ENCODE results near the gene UPF1. TPM values are rescaled to one million over a fixed set of nuclear protein-coding genes. Genes with fewer than 3 reads are reported as not detected.

The UPF1 gene
- total and polyA plus RNA-seq, 12 donors = 27.6 to 141 (median 72.3) TPM

GRCh38 chr19:18894254-18895037 lies 62.7 kb downstream of the UPF1 start:
- peak overlapping the region in 1 of 5 donors; percentile 8 for H3K27ac ChIP-seq
- TF ChIP-seq CTCF (IDR thresholded peaks at IDR 0.05) = no peak
- no peak for TF ChIP-seq POLR2A (IDR thresholded peaks at IDR 0.05)
- H3K4me3 ChIP-seq = no peak overlapping the region
- 16 to 23% (median 20%) methylated on average over 4 to 28 of the region's 28 CpGs for WGBS, 4 donors
- H3K27me3 ChIP-seq = peaks cover 5% of the 10 kb centered on the region
- peak in 1 of 7 donors; percentile 77 for DNase-seq
- no peaks in the 10 kb centered on the region for H3K9me3 ChIP-seq (replicated peaks in 1 of 3)
- peaks cover 0 to 6% of the 10 kb centered on the region in 2 donors for H3K4me1 ChIP-seq (replicated peaks in 1 of 2)
- H3K36me3 ChIP-seq (replicated peaks in 1 of 2) = peaks cover 0 to 5% of the 10 kb centered on the region in 2 donors
- intact Hi-C loops (cut with DNase I) = loop anchor here in 1 of 2 donors (10.0 kb wide), 1 partner anchor 90 kb away; no protein-coding TSS in a partner anchor

DNA sequence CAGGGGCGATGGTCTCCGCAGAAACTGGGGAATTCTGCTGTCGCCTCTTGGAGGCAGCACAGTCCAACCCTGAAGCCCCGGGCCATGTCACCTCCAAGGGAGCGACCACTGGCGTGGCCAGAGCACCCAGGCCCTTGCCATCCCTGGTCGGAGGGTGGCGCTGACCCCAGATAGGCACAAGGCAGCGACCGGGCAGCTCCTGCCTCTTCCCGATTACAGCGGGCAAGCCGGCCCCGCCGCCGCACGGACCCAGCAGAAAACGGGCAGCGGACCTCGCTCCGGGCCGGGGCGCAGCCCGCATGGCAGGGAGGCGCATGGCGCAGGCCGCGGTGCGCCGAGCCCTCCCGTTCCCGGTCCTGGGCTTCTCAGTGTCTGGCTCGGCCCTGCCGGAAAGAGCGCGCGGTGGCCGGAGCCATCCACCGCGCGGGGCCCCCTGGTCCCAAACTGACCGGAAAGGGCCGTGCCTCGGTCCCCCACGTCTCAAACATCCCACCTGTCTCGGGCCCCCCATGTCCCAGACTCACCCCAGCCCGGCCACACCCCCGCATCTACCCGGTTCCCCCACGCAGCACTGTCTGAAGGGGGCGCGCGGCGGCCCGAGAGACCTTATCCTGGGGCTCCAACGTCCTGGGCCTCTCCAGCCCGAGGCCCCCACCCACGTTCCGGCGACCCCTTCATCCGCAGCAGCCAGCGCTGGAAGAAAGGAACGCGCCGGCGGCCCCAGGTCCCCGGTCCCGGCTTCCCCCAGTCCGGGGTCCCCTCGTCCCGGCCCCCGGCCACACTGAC lies 63.5 kb downstream of the UPF1 start:
- DNase-seq = peak in 5 of 7 donors; percentile 42 to 75 (median 64)
- no peak overlapping the region for H3K27ac ChIP-seq
- peaks cover 0 to 13% of the 10 kb centered on the region in 2 donors for H3K36me3 ChIP-seq (replicated peaks in 1 of 2)
- H3K4me1 ChIP-seq (replicated peaks in 1 of 2) = peaks cover 0 to 6% of the 10 kb centered on the region in 2 donors
- WGBS, 4 donors = 0 to 1% (median 0%) methylated on average over 8 to 72 of the region's 72 CpGs
- intact Hi-C loops (cut with DNase I) = loop anchor here in 1 of 2 donors (10.0 kb wide), 1 partner anchor 90 kb away; no protein-coding TSS in a partner anchor
- no peaks in the 10 kb centered on the region for H3K9me3 ChIP-seq (replicated peaks in 1 of 3)
- peak overlapping the region in 1 of 4 donors; percentile 21 for H3K4me3 ChIP-seq
- peaks cover 5% of the 10 kb centered on the region for H3K27me3 ChIP-seq
- TF ChIP-seq POLR2A (IDR thresholded peaks at IDR 0.05) = no peak
- peak in 5 of 6 experiments; percentile 25 to 45 (median 36) for TF ChIP-seq CTCF (IDR thresholded peaks at IDR 0.05)

- Histone ChIP-seq H3K4me1 (replicated peaks in 1 of 2) (peaks cover 0 to 6% of the 10 kb centered on the region in 2 donors), H3K4me3 (peak within 1 kb of the TSS in 1 of 4 donors; percentile 21), H3K27ac (no peak within 1 kb of the TSS), H3K36me3 (replicated peaks in 1 of 2) (peaks cover 0 to 16% of the 10 kb centered on the region in 2 donors), H3K9me3 (replicated peaks in 1 of 3) (no peaks in the 10 kb centered on the region), H3K27me3 (peaks cover 5% of the 10 kb centered on the region)
- TF ChIP-seq POLR2A (IDR thresholded peaks at IDR 0.05) (no peak), CTCF (IDR thresholded peaks at IDR 0.05) (no peak)
- intact Hi-C loops (cut with DNase I) = loop anchor here in 1 of 2 donors (10.0 kb wide), 1 partner anchor 89 kb away; no protein-coding TSS in a partner anchor
- WGBS, 4 donors = 0 to 1% (median 1%) methylated on average over 13 to 85 of the region's 89 CpGs; no CpG with 5 or more reads in 1 of the 4 donors
- DNase-seq = no peak
Observed at GRCh38 chr19:18895824-18896341, 64.1 kb downstream of the UPF1 start, which contains the start of gene CERS1. Gene CERS1, minus strand, starts transcription at chr19:18896158. Its CDS starts 86 bp downstream, at chr19:18896072.

Measured in adrenal gland (tissue), 12 donors.